ENCODE data around the gene CD101. TPM values are rescaled to one million over a fixed set of nuclear protein-coding genes. Genes with fewer than 3 reads are reported as not detected.
"Not testable (repeated sequence)": the region's sequence is repeated elsewhere in the genome, so short reads cannot be mapped to it uniquely, and the experiment has no call there.

Gene CD101, protein sequence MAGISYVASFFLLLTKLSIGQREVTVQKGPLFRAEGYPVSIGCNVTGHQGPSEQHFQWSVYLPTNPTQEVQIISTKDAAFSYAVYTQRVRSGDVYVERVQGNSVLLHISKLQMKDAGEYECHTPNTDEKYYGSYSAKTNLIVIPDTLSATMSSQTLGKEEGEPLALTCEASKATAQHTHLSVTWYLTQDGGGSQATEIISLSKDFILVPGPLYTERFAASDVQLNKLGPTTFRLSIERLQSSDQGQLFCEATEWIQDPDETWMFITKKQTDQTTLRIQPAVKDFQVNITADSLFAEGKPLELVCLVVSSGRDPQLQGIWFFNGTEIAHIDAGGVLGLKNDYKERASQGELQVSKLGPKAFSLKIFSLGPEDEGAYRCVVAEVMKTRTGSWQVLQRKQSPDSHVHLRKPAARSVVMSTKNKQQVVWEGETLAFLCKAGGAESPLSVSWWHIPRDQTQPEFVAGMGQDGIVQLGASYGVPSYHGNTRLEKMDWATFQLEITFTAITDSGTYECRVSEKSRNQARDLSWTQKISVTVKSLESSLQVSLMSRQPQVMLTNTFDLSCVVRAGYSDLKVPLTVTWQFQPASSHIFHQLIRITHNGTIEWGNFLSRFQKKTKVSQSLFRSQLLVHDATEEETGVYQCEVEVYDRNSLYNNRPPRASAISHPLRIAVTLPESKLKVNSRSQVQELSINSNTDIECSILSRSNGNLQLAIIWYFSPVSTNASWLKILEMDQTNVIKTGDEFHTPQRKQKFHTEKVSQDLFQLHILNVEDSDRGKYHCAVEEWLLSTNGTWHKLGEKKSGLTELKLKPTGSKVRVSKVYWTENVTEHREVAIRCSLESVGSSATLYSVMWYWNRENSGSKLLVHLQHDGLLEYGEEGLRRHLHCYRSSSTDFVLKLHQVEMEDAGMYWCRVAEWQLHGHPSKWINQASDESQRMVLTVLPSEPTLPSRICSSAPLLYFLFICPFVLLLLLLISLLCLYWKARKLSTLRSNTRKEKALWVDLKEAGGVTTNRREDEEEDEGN
- polyA plus RNA-seq (2012; ENCODE audit: insufficient read depth, insufficient read length) = not detected

DNA sequence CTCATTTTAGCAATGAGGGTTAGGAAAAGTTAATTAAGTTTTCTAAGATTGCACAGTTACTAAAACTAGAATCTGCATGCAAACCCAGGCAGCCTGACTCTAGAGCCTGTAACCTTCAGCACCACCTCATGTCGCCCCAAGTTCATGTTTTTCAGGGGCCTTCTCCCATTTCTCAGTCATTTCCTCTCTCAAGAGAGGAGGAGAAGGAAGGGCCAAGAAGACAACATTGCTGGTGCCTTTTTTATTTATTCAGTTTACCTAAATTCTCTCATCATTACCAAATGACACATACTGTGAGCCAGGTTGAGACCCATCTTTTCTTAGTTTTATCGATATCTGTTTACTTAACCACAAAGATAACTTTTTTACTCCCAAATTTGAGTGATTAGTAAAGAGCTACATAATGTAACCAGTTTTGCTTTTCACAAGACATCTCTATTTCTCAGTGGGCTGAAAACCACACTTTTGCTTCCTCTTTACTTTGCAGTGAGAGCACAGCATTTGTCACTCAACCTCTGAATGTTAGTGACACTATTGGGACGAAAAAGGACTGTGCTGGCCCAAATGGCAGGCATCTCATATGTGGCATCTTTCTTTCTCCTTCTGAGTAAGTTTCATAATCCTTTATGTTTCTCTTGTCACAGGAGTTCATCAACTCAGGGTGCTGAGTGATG lies at the start of gene CD101:
Gene CD101, plus strand, starts transcription at position 507 of the 674 bp plus-strand sequence. Its CDS starts 58 bp downstream, at position 565.
- H3K4me3 ChIP-seq (ENCODE audit: low read length) = no peak within 1 kb of the TSS

DNA sequence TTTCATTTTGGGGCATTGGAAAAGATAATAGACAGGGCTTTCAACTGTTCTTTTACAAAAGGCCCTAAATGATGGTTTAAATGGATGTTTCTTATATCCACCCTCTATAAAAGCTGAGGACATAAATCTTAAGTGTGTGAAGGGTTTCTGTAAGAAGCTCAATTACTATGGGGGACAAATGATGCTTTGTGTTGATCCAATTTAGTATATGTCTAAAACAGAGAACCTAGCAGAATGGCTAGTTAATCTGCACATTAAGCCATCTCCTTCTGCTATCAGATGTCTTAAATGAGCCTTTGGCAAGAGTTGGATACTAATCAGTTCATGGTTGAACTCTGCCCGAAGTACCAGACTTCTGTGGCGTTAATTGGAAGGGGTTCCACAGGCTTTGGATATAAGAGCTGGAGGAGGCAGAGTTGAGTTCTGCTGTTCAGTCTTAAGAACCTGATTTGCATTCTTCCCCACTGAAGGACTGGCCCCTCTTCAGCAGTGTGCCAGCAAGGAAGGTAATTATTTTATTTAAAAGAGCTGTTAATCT lies 48.8 kb upstream of the CD101 start:
- DNase-seq (ENCODE audit: low read depth, low spot score) = no peak

More for the DNA sequence above, at the start of gene CD101:
- DNase-seq (ENCODE audit: low read depth, low spot score) = no peak

DNA sequence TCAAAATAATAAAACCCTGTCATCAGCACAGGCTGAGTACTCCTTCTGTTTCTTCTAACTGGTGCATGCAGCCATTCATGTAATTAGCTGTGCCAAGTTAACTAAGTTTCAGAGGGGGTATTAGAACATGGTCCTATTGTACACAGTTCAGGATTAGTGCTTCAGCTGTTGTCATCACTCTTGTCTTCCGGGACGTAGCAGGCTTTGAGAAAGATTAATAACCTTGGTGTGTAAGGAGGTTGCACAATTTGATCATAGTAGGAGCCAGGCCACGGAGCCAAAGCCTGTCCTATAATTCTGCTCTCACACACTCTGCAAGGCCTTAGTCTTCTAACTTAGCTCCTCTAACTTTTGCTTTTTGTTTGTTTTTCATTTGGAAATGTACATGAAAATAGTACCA lies 47.1 kb upstream of the CD101 start:
- DNase-seq (ENCODE audit: low read depth, low spot score) = no peak
- H3K4me3 ChIP-seq (ENCODE audit: low read length) = no peak overlapping the region

More for the DNA sequence above, 48.8 kb upstream of the CD101 start:
- no peak overlapping the region for H3K4me3 ChIP-seq (ENCODE audit: low read length)

DNA sequence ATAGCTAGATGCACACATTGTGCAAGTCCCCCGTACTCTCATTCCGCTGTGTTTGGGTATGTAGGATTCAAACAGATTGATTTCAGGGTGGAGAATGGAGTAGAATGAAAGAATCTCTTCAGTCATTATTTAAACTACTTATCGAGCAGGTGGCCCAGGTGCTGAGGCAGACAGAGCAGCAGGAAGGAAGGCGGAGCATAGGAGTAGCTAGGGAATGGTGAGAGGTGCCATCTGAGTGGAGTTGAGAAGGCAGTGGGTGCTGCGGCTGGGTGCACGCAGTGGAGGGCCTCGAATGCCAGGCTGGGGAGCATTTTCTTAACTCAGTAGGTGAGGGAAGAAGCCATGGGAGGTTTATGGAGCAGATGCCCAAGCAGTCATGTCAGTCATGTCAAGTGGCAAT lies 45.2 kb upstream of the CD101 start:
- DNase-seq (ENCODE audit: low read depth, low spot score) = no peak
- no peak overlapping the region for H3K4me3 ChIP-seq (ENCODE audit: low read length)

DNA sequence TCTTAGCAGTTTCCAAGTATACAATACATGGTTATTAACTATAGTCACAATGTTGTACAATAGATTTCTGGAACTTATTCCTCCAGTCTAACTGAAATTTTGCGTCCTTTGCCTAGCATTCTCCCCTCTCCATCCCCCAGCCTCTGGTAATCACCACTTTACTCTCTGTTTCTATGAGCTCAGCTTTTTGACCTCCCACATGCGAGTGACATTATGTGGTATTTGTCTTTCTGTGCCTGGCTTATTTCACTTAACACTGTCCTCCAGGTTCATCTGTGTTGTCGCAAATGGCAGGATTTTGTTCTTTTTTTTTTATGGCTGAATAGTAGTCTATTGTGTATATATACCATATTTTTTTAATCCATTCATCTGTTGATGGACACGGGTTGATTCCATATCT lies 43.9 kb upstream of the CD101 start:
- H3K4me3 ChIP-seq (ENCODE audit: low read length) = no peak overlapping the region
- DNase-seq (ENCODE audit: low read depth, low spot score) = no peak

DNA sequence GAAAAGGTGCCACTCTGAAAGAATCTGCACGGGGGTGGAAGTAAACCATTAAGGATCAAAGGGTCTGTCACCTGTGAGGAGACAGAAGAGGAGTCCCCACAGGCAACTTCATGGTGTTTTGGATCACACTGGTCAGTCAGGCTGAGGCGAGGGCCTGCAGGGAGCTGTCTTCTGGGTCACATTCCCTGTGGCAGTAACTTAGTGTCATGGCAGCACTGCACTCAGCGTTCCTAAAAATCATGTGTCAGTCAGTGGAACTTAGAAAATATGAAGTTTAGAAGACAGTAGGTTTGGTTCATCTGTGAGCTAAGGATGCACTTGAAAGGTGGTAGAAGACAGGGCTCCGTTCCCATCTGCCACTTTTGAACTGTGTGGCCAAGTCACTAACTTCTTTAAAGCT lies 43.5 kb upstream of the CD101 start:
- DNase-seq (ENCODE audit: low read depth, low spot score) = no peak
- H3K4me3 ChIP-seq (ENCODE audit: low read length) = no peak overlapping the region

DNA sequence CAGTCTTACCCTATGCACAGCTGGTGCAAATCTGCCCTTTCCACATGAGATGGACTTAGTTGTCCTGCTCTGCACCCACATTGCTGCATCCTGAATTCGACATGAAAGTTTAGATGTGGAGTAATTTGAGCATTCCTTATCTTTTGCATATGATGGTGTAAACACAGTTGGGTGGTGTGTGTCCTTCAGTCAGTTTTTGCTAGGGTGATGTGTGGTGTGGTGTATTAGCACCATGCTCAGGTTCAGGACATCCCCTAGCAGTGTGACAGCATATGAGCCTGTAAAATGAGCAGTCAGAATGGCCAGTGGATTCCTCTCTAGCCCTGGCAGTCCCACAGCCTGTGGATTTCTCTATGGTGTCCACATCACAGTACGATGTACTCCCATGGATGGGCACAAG lies 42.6 kb upstream of the CD101 start:
- DNase-seq (ENCODE audit: low read depth, low spot score) = no peak
- H3K4me3 ChIP-seq (ENCODE audit: low read length) = no peak overlapping the region

DNA sequence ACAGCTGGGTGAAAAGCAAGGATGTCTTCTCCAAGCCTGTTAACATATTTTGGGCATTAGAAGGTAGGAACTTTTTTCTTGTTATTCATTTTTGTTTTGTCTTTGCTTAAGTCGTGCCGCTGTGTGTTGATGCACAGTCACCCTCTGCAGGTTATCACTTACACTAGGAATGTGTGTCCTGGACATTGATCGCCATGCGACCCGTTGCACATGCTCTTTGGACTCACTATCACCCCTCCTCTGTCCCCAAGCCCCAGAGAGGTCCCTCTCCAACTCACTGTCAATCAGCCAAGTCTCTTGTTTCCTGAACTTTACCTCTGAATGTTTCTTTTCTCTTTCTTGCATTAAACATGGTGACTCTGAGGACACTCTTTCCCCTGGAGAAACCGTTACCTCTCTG lies 40.0 kb upstream of the CD101 start:
- no peak for DNase-seq (ENCODE audit: low read depth, low spot score)
- no peak overlapping the region for H3K4me3 ChIP-seq (ENCODE audit: low read length)

DNA sequence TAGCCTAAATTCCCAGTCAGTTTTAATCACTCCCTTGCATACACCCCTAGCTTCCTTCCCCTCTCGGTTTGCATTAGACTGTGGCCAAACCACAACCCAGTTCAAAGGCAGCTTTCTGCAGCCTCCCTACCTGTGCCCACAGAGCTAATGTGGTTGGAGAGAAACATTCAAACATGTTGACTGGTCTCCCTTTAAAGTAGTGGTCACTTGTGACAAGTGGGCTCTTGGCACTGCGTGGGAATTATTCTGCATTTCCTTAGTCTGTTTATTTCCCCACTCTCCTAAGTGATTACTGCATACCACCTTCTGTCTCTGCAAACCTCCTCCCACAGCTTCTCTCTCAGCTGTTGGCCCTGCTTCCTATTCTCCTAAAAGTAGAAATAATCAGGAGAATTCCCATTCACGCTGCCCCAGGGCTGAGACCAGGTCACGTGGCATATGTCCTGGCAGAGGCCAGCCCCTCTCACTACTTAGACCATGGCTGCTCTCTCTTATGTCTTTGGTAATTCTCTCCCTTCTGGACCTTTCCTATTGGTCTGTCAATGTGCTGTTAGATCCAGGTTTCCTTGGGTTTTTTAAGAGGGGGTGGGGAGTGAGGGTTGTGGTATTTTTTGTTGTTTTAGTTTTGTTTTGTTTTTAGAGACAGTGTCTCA lies 38.4 kb upstream of the CD101 start:
- DNase-seq (ENCODE audit: low read depth, low spot score) = peak; percentile 73
- H3K4me3 ChIP-seq (ENCODE audit: low read length) = no peak overlapping the region

DNA sequence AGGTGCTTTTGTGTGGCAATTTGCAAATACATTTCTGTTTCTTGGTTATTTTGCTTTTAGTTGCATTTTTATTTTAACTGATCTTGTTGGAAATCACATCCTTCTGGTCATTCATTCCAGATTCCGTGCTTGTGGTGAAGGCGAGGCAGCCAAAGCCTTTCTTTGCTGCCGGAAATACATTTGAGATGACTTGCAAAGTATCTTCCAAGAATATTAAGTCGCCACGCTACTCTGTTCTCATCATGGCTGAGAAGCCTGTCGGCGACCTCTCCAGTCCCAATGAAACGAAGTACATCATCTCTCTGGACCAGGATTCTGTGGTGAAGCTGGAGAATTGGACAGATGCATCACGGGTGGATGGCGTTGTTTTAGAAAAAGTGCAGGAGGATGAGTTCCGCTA lies 34.8 kb upstream of the CD101 start:
- DNase-seq (ENCODE audit: low read depth, low spot score) = no peak
- no peak overlapping the region for H3K4me3 ChIP-seq (ENCODE audit: low read length)

DNA sequence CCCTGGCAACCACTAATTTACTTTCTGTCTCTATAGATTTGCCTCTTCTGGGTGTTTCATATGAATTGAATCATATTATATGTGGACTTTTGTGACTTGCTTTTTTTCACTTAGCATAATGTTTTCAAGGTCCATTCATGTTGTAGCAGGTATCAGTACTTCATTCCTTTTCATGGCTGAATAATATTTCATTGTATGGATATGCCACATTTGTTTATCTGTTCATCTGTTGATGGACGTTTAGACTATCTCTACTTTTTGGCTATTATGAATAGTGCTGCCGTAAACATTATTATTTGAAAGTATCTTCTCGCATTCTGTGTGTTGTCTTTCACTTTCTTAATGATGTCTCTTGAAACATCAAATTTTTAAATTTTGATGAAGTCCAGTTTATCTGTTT lies 32.8 kb upstream of the CD101 start:
- H3K4me3 ChIP-seq (ENCODE audit: low read length) = no peak overlapping the region
- no peak for DNase-seq (ENCODE audit: low read depth, low spot score)

DNA sequence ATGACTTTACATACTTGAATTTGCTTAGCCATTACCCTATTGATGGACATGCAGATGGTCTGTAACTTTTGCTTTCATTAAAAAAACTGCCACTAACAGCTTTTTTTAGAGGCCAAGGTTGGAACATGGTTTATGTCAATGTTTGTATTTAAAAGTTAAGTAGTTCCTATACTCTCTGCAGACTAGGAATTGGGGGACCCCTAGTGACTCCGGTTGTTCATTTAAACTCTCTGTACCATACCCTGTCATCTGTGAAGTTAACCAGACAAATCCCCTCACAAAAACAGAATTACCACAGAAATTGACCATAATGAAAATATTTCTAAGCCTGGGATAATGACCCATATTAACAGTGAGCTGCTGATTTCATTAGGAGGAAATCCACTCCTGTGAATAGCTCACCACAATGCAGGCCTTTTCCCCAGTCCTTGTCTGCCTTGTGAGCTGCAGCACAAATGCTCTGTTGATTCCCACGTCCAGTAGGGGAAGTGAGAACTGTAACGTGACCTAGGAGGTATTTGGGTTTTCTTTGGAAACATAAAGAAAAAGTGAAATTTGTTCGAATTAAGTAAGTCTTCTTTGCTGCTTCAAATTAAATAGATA lies 30.2 kb upstream of the CD101 start:
- DNase-seq (ENCODE audit: low read depth, low spot score) = no peak
- H3K4me3 ChIP-seq (ENCODE audit: low read length) = no peak overlapping the region

DNA sequence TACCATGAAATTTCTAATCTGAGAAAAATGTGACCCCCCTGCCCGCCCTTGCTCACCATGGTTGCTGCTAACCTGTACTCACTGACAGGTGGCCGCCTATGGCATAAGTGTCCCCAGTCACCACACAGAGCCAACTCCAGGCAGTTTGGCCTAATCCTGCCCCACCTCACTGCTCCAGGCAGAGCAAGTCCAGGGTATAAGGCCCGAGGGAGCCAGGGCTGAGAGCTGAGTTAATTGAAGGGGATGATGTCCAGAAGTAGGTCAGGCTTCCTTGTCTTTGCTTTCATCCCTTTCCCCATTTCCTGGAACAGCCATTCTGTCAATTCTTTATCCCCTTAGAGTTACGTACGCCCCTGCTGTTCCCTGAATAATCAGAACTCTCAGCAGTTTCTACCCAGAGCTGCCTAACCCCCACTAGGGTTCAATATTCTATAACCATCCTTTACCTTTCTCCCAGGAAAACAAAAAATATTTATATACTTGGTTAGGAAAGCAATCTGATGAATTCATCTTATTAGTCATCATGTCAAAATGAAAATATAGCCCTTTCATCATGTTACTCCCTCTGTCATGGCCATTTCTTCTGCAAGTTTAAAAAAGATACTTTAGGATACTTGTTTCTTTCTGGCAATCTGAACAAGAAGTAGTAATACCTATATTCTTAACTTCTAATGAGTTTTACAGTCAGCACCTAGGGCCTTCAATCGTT lies 29.4 kb upstream of the CD101 start:
- DNase-seq (ENCODE audit: low read depth, low spot score) = no peak
- H3K4me3 ChIP-seq (ENCODE audit: low read length) = no peak overlapping the region

DNA sequence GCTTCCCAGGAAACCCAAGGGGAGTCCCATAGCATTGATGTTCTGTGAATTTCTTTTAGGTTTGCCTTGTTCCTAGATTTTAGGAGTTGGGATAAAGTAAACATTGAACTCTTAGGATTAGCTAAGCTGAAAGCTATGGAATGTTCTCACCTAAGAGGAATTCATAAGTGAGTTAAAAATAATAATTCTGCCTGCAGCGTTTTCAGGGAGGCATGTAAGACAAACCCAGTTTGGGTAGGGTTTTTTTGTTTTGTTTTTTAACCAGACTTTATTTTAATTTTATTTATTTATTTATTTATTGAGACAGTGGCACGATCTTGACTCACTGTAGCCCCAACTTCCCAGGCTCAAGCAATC lies 28.9 kb upstream of the CD101 start:
- no peak overlapping the region for H3K4me3 ChIP-seq (ENCODE audit: low read length)
- no peak for DNase-seq (ENCODE audit: low read depth, low spot score)

DNA sequence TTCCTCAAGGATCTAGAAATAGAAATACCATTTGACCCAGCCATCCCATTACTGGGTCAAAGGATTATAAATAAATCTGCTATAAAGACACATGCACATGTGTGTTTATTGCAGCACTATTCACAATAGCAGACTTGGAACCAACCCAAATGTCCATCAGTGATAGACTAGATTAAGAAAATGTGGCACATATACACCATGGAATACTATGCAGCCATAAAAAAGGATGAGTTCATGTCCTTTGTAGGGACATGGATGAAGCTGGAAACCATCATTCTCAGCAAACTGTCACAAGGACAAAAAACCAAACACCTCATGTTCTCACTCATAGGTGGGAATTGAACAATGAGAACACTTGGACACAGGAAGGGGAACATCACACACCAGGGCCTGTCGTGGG lies 21.3 kb upstream of the CD101 start:
- not testable (repeated sequence) for H3K4me3 ChIP-seq (ENCODE audit: low read length); DNase-seq (ENCODE audit: low read depth, low spot score)

DNA sequence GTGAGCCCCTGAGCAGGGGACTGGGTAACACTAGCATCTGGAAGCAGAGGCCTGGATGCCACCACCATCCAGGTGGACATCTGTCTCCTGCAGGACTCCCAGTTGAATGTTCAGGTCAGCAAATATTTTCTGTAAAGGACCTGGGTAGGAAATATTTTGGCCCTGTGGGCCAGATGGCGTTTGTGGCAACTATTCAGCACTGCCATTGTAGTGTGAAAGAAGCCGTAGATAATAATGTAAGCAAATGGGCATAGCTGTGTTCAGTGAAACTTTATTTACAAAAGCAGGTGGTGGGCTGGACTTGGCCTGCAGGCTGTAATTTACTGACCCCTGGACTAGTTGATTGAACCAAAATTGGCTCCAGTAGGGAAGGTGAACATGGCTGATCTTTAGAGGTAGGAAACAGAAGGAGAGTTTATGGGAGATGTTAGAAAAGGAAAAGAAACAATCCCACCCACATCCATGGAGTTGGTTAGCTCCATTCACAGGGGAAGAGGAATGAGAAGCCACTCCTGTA lies 20.0 kb upstream of the CD101 start:
- DNase-seq (ENCODE audit: low read depth, low spot score) = no peak
- H3K4me3 ChIP-seq (ENCODE audit: low read length) = no peak overlapping the region

DNA sequence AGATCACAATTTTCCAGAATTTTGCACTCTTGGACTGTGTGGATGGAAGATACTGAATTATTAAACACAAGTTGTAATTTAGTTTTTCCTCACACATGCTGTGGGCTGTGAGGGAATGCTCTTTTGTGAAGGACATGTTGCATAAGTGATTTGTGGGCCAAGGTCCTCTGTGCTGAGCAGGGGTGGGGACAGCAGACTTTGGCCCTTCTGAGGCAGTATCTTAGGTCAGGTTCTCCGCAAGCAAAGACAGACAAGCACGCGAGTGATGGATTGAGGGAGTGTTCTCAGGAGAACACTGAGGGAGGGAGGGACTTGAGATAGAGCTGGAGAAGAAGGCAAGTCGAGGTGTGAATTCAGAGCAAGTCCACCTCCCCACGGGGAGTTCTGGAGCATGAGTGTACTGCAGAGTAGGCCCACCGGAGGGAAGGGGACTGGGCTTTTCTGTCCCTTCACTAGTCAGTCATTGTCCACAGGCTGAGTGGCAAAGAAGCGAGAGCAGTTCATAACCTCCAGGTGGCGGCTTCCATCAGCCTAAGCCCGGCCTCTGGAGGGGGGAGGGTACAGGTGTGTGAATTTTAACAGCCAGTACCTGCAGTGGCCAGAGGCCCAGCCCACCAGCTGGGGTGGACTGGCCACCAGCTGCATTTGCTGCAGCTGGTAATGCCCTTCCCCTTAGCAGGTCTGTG lies 19.1 kb upstream of the CD101 start:
- H3K4me3 ChIP-seq (ENCODE audit: low read length) = no peak overlapping the region
- no peak for DNase-seq (ENCODE audit: low read depth, low spot score)
